SK-N-DZ (cell line): ENCODE measurements around the gene IRF7.

ENCODE experiments used
- DNase-seq: peaks from one replicate; pipeline ENCODE4 v3.0.0-alpha.2; 2015; ENCODE audit warnings: low spot score
- small RNA-seq, 2 experiments: library from RNA; depleted of rRNA; stranded (forward); fragments of <200 nt; gene quantifications; one replicate each; pipeline ENCODE3, GENCODE V24; 2014

The IRF7 gene

GRCh38 chr11:563812-564578 is 51.8 kb downstream of the IRF7 start:
- DNase-seq, result no peak

GRCh38 chr11:563066-563811 is 52.5 kb downstream of the IRF7 start:
- no peak for DNase-seq

Small RNA genes within 50 kb of the gene (small RNA-seq; reads per million reads assigned to genes)
- gene MIR210, result 3.9 to 61.7 reads per million in 2 experiments
